Mesendoderm (in vitro differentiated cells): ENCODE measurements around the gene NIPBL.
"Not testable (repeated sequence)": the region's sequence is repeated elsewhere in the genome, so short reads cannot be mapped to it uniquely, and the experiment has no call there.

Source experiments
- DNase-seq: peaks from one replicate; pipeline ENCODE4 v3.0.0; 2013
- H2AK5ac ChIP-seq: 2 replicates; pipeline ENCODE4 v1.6.1; 2013; ENCODE audit warnings: low read length, inconsistent platforms
- H2BK120ac ChIP-seq: 2 replicates; pipeline ENCODE4 v1.6.1; 2013; ENCODE audit warnings: low read depth, mild to moderate bottlenecking, low read length, moderate library complexity, mixed read lengths
- H2BK15ac ChIP-seq: replicated peaks from 2 replicates; pipeline ENCODE4 v1.6.1; 2013; ENCODE audit warnings: low read depth, mild to moderate bottlenecking, moderate library complexity
- H2BK5ac ChIP-seq: 2 replicates; pipeline ENCODE4 v1.6.1; 2013; ENCODE audit warnings: low read length, inconsistent platforms
- H3K18ac ChIP-seq: 2 replicates; pipeline ENCODE4 v1.6.1; 2013; ENCODE audit warnings: mild to moderate bottlenecking, low read length, mixed read lengths
- H3K23ac ChIP-seq: one replicate; pipeline ENCODE4 v1.6.1; 2013; ENCODE audit warnings: low read length
- H3K27ac ChIP-seq: 2 replicates; pipeline ENCODE4 v1.5.1; 2013; ENCODE audit warnings: low read depth, mild to moderate bottlenecking, inconsistent platforms, low read length, moderate library complexity
- H3K27me3 ChIP-seq: 2 replicates; pipeline ENCODE4 v1.6.1; 2013; ENCODE audit warnings: low read length, control low read depth, mild to moderate bottlenecking, inconsistent platforms; ENCODE audit not compliant: insufficient read depth, poor library complexity
- H3K36me3 ChIP-seq: 2 replicates; pipeline ENCODE4 v1.6.1; 2013; ENCODE audit warnings: low read length, inconsistent platforms; ENCODE audit not compliant: control insufficient read depth, insufficient read depth
- H3K4ac ChIP-seq: one replicate; pipeline ENCODE4 v1.6.1; 2013; ENCODE audit warnings: low read depth, mild to moderate bottlenecking, low read length, moderate library complexity
- H3K4me1 ChIP-seq: 2 replicates; pipeline ENCODE4 v1.6.1; 2013; ENCODE audit warnings: low read depth, low read length, inconsistent platforms; ENCODE audit not compliant: control insufficient read depth
- H3K4me2 ChIP-seq: 2 replicates; pipeline ENCODE4 v1.6.1; 2013; ENCODE audit warnings: low read length
- H3K4me3 ChIP-seq: 2 replicates; pipeline ENCODE4 v1.5.1; 2013; ENCODE audit warnings: mild to moderate bottlenecking, low read length
- H3K56ac ChIP-seq: one replicate; pipeline ENCODE4 v1.6.1; 2013; ENCODE audit warnings: low read length
- H3K79me1 ChIP-seq: 2 replicates; pipeline ENCODE4 v1.6.1; 2013; ENCODE audit warnings: low read length, inconsistent platforms
- H3K79me2 ChIP-seq: 2 replicates; pipeline ENCODE4 v1.6.1; 2013; ENCODE audit warnings: mild to moderate bottlenecking, low read length; ENCODE audit not compliant: control insufficient read depth, insufficient read depth
- H3K9ac ChIP-seq: 2 replicates; pipeline ENCODE4 v1.6.1; 2013; ENCODE audit warnings: low read length, inconsistent platforms
- H4K5ac ChIP-seq: one replicate; pipeline ENCODE4 v1.6.1; 2013; ENCODE audit warnings: low read length
- H4K8ac ChIP-seq: one replicate; pipeline ENCODE4 v1.6.1; 2013; ENCODE audit warnings: low read depth, mild to moderate bottlenecking, control low read depth, low read length, moderate library complexity
- WGBS: extraction: QIAGEN DNeasy Blood & Tissue Kit; methylation state at CpG from one replicate; pipeline ENCODE4 v1.1.7; 2013; ENCODE audit warnings: low lambda C conversion rate, missing lambda C conversion rate; ENCODE audit not compliant: insufficient coverage; ENCODE audit errors: extremely low coverage; 5-methylcytosine and 5-hydroxymethylcytosine counted together

NIPBL gene

DNA sequence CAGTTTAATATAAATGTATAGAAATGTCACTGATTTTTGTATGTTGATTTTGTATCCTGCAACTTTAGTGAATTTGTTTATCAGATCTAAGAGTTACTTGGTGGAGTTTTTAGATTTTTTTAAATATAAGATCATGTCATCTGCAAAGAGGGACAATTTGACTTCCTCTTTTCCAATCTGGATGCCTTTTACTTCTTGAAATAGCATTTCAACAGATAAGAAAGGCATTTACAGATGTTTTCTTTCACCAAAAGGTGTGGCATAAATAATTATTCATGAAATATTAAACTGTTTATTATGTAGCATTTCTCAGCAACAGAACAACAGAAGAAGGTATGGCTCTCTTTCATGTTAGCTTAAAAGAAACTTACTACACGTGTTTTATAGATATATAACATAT is 34.9 kb upstream of the NIPBL start:
- no peak for DNase-seq
- Histone ChIP-seq H4K5ac (no peak overlapping the region), H3K4me3 (no peak overlapping the region), H2AK5ac (no peak overlapping the region), H3K9ac (no peak overlapping the region), H3K4me1 (no peaks in the 10 kb centered on the region), H2BK5ac (no peak overlapping the region), H2BK15ac (no peak overlapping the region), H3K36me3 (no peaks in the 10 kb centered on the region), H3K4ac (no peak overlapping the region), H3K23ac (no peak overlapping the region), H3K56ac (no peak overlapping the region), H3K27ac (no peak overlapping the region), H4K8ac (no peak overlapping the region), H3K4me2 (no peak overlapping the region), H2BK120ac (no peak overlapping the region), H3K18ac (no peak overlapping the region), H3K27me3 (no peaks in the 10 kb centered on the region), H3K79me1 (no peaks in the 10 kb centered on the region), H3K79me2 (no peaks in the 10 kb centered on the region)
- no CpG with 5 or more reads among the region's 1 CpG for WGBS

GRCh38 chr5:36842087-36842486 is 34.5 kb upstream of the NIPBL start:
- Histone ChIP-seq H3K4me1 (no peaks in the 10 kb centered on the region), H3K27ac (no peak overlapping the region), H3K18ac (no peak overlapping the region), H3K36me3 (no peaks in the 10 kb centered on the region), H3K9ac (no peak overlapping the region), H4K5ac (no peak overlapping the region), H2AK5ac (no peak overlapping the region), H3K27me3 (no peaks in the 10 kb centered on the region), H3K79me1 (no peaks in the 10 kb centered on the region), H4K8ac (no peak overlapping the region), H3K4me2 (no peak overlapping the region), H2BK120ac (no peak overlapping the region), H2BK5ac (no peak overlapping the region), H3K4ac (no peak overlapping the region), H3K56ac (no peak overlapping the region), H2BK15ac (no peak overlapping the region), H3K23ac (no peak overlapping the region), H3K79me2 (no peaks in the 10 kb centered on the region), H3K4me3 (no peak overlapping the region)
- no peak for DNase-seq
- no CpG with 5 or more reads among the region's 1 CpG for WGBS

- H3K4me1 ChIP-seq = no peaks in the 10 kb centered on the region
- WGBS = 100% methylated on average over 1 of the region's 5 CpGs
- no peak overlapping the region for H2AK5ac ChIP-seq
- H3K4ac ChIP-seq = no peak overlapping the region
- DNase-seq = no peak
- H3K18ac ChIP-seq = no peak overlapping the region
- no peak overlapping the region for H4K8ac ChIP-seq
- no peak overlapping the region for H3K56ac ChIP-seq
- H3K9ac ChIP-seq = no peak overlapping the region
- H3K4me3 ChIP-seq = no peak overlapping the region
- no peak overlapping the region for H2BK5ac ChIP-seq
- H2BK15ac ChIP-seq = no peak overlapping the region
- no peak overlapping the region for H3K4me2 ChIP-seq
- H2BK120ac ChIP-seq = no peak overlapping the region
- H3K27ac ChIP-seq = no peak overlapping the region
- no peaks in the 10 kb centered on the region for H3K79me1 ChIP-seq
- no peaks in the 10 kb centered on the region for H3K36me3 ChIP-seq
- no peak overlapping the region for H4K5ac ChIP-seq
- no peaks in the 10 kb centered on the region for H3K79me2 ChIP-seq
- H3K27me3 ChIP-seq = no peaks in the 10 kb centered on the region
- no peak overlapping the region for H3K23ac ChIP-seq
These were observed 32.3 kb upstream of the NIPBL start for GRCh38 chr5:36844305-36844704.

GRCh38 chr5:36848545-36848944 is 28.0 kb upstream of the NIPBL start:
- H3K36me3 ChIP-seq, H3K27me3 ChIP-seq, H3K56ac ChIP-seq, H3K4me2 ChIP-seq, H3K23ac ChIP-seq, H4K8ac ChIP-seq, DNase-seq, H3K18ac ChIP-seq, H3K4me3 ChIP-seq, H3K4me1 ChIP-seq, H2BK120ac ChIP-seq, H2BK15ac ChIP-seq, H2BK5ac ChIP-seq, H3K9ac ChIP-seq, H2AK5ac ChIP-seq, H3K4ac ChIP-seq, H3K79me1 ChIP-seq, H3K79me2 ChIP-seq, H3K27ac ChIP-seq, H4K5ac ChIP-seq: not testable (repeated sequence)
- WGBS = no CpG with 5 or more reads among the region's 3 CpGs

DNA sequence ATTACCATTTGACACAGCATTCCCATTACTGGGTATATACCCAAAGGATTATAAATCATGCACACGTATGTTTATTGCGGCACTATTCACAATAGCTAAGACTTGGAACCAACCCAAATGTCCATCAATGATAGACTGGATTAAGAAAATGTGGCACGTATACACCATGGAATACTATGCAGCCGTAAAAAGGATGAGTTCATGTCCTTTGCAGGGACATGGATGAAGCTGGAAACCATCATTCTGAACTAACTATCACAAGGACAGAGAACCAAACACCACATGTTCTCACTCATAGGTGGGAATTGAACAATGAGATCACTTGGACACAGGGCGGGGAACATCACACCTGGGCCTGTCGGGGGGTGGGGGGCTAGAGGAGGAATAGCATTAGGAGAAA is 23.7 kb upstream of the NIPBL start:
- not testable (repeated sequence) for H2BK15ac ChIP-seq, H3K9ac ChIP-seq, H3K18ac ChIP-seq, H4K8ac ChIP-seq, H3K4me1 ChIP-seq, H3K79me2 ChIP-seq, H3K4me3 ChIP-seq, H3K4me2 ChIP-seq, H3K4ac ChIP-seq, H2AK5ac ChIP-seq, H3K79me1 ChIP-seq, H3K27ac ChIP-seq, H2BK120ac ChIP-seq, H3K36me3 ChIP-seq, H2BK5ac ChIP-seq, H3K23ac ChIP-seq, H3K27me3 ChIP-seq, H3K56ac ChIP-seq, H4K5ac ChIP-seq, DNase-seq
- no CpG with 5 or more reads among the region's 6 CpGs for WGBS

GRCh38 chr5:36854402-36855140 is 22.0 kb upstream of the NIPBL start:
- H3K4ac ChIP-seq = no peak overlapping the region
- no peak overlapping the region for H2BK15ac ChIP-seq
- H4K5ac ChIP-seq = no peak overlapping the region
- H2BK5ac ChIP-seq = no peak overlapping the region
- H3K27ac ChIP-seq = no peak overlapping the region
- H3K9ac ChIP-seq = no peak overlapping the region
- no peak overlapping the region for H3K18ac ChIP-seq
- no peak overlapping the region for H3K4me3 ChIP-seq
- no peak overlapping the region for H3K23ac ChIP-seq
- no peak overlapping the region for H4K8ac ChIP-seq
- H3K36me3 ChIP-seq = no peaks in the 10 kb centered on the region
- H3K27me3 ChIP-seq = no peaks in the 10 kb centered on the region
- no CpG with 5 or more reads among the region's 16 CpGs for WGBS
- no peak overlapping the region for H3K4me2 ChIP-seq
- no peak overlapping the region for H3K56ac ChIP-seq
- no peaks in the 10 kb centered on the region for H3K4me1 ChIP-seq
- H3K79me1 ChIP-seq = no peaks in the 10 kb centered on the region
- peak; percentile 40 for DNase-seq
- H2BK120ac ChIP-seq = no peak overlapping the region
- no peak overlapping the region for H2AK5ac ChIP-seq
- no peaks in the 10 kb centered on the region for H3K79me2 ChIP-seq
